ENCODE measurements around the gene C8G.

The C8G gene

DNA sequence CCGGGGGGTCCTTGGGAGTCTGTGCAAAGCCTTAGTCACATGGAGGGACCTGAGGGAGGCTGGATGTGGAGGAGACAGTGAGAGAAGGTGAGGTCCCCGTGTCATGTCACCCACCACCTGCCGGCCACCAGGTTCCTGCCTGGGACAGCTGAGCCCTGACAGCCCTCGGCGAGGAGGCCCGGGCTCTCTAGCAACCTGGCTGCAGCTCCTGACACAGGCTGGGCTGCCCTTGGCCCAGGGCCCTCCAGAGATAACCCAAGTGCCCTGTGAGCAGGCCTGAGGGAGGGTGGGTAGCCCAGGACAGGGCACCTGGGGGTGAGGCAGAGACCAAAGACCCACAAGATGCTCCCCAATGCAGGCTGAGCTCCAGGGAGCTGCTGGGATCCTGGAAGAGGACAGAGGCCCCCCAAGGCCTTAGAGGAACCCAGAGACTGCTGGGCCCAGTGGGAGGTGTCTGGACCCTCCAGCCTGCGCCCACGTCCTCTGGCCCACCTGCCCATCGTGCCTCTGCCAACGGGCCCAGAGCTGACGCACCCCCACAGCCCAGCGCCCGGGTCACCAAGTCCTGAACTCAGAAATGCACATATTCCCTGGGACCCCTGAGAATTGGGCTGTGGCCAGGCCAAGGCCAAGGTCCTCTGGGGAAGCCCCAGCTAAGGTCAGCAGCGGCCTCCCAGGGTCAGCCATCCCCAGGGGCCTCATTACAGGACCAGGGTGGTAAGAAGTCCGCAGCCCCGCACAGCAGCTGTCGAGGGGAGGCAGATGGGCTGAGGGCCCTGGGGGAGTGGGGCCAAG lies 23.5 kb downstream of the C8G start:
- no peak for TF ChIP-seq CTCF (IDR thresholded peaks at IDR 0.05; ENCODE audit: low read depth, low read length, missing control alignments)
- no peak overlapping the region for H3K4me3 ChIP-seq (ENCODE audit: low read depth, low read length)
- DNase-seq (ENCODE audit: low read depth): no peak

DNA sequence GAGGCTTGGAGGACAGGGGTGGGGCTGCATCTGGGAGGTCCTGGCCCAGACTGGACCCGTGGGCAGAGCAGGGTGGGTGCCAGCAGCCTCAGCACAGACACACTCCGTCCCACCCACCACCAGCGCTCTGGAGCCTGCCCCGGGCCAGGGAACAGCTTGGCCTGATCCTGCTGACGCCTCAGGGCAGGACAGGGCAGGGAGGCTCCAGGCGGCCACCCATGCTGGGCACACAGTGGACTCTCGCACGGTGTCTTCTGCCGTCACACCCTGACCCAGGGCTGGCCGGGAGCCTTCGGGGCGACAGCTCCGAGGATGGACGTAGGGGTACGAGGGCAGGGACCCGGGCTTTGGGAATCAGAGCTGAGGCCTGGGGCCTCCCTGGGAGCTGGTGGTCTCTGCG lies 24.1 kb downstream of the C8G start:
- DNase-seq (ENCODE audit: low read depth): no peak
- no peak overlapping the region for H3K4me3 ChIP-seq (ENCODE audit: low read depth, low read length)
- no peak for TF ChIP-seq CTCF (IDR thresholded peaks at IDR 0.05; ENCODE audit: low read depth, low read length, missing control alignments)

GRCh38 chr9:136969774-136970173 lies 24.7 kb downstream of the C8G start:
- TF ChIP-seq CTCF (IDR thresholded peaks at IDR 0.05; ENCODE audit: low read depth, low read length, missing control alignments): no peak
- no peak overlapping the region for H3K4me3 ChIP-seq (ENCODE audit: low read depth, low read length)
- no peak for DNase-seq (ENCODE audit: low read depth)

DNA sequence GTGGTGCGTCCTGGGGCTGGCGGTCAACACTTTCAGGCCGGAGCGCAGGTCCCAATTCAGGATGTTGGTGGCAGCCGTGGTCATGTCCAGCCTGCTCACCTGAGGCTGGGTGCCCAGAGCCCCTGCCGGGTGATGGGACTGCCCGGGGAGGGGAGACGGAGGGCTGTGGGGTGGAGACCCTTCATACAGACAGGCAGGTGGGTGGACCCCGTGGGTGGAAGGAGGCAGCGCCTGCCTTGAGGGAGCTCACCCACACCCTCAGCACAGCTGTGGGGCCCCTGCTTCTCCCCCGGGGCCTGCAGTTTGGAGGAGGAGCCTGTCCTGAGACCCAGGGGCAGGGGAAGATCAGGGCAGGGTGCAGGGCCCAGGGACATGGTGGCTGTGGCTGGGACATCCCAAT lies 25.3 kb downstream of the C8G start:
- TF ChIP-seq CTCF (IDR thresholded peaks at IDR 0.05; ENCODE audit: low read depth, low read length, missing control alignments): no peak
- H3K4me3 ChIP-seq (ENCODE audit: low read depth, low read length): no peak overlapping the region
- no peak for DNase-seq (ENCODE audit: low read depth)

DNA sequence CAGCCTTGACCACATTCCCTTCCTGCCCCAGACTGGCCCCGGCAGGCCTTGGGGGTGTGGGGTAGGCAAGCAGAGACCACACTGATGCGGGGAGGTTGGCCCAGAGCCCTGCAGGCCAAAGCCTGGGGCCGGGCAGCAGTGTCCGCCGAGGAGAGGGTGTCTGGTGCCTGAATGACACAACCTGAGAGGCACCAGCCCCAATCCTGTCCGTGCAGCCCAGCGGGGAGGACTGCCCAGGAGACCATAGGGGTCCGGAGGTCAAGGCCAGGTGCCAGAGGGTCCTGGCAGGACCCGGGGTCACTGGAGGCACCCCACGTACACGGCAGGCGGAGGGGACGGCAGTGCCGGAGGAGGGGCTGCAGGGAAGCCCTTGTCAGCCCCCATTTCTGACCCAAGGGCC lies 26.7 kb downstream of the C8G start:
- no peak overlapping the region for H3K4me3 ChIP-seq (ENCODE audit: low read depth, low read length)
- TF ChIP-seq CTCF (IDR thresholded peaks at IDR 0.05; ENCODE audit: low read depth, low read length, missing control alignments): no peak
- no peak for DNase-seq (ENCODE audit: low read depth)

- H3K4me3 ChIP-seq (ENCODE audit: low read depth, low read length): no peak overlapping the region
- TF ChIP-seq CTCF (IDR thresholded peaks at IDR 0.05; ENCODE audit: low read depth, low read length, missing control alignments): no peak
- no peak for DNase-seq (ENCODE audit: low read depth)
These were observed 27.3 kb downstream of the C8G start for GRCh38 chr9:136972335-136972734.

- H3K4me3 ChIP-seq (ENCODE audit: low read depth, low read length): no peak overlapping the region
- no peak for DNase-seq (ENCODE audit: low read depth)
- TF ChIP-seq CTCF (IDR thresholded peaks at IDR 0.05; ENCODE audit: low read depth, low read length, missing control alignments): no peak
These were observed 27.7 kb downstream of the C8G start for GRCh38 chr9:136972743-136973142.
